Measurements from ENCODE around the gene ATP10B. TPM values are rescaled to one million over a fixed set of nuclear protein-coding genes. Genes with fewer than 3 reads are reported as not detected.

Gene ATP10B
- total RNA-seq, 1 experiment from 2014 or later = 0.11 TPM

GRCh38 chr5:160699301-160699700 is 152.7 kb downstream of the ATP10B start:
- Mint-ChIP-seq H3K4me3 (no peak overlapping the region), H3K27ac (no peak overlapping the region), H3K9me3 (peaks cover 6% of the 10 kb centered on the region; the same call in 1 of the 2 replicates), H3K27me3 (ENCODE audit: low read depth) (no peaks in the 10 kb centered on the region), H3K4me1 (no peaks in the 10 kb centered on the region), H3K36me3 (no peaks in the 10 kb centered on the region)
- ChIA-PET POLR2A (no interaction called here), CTCF (no interaction called here)
- ATAC-seq (no peak), DNase-seq (ENCODE audit: low spot score) (no peak)
- TF ChIP-seq RELA (CRISPR knock-in tag; IDR thresholded peaks at IDR 0.05; ENCODE audit: borderline replicate concordance) (no peak), TEAD1 (CRISPR knock-in tag; IDR thresholded peaks at IDR 0.05) (no peak), E2F5 (CRISPR knock-in tag; IDR thresholded peaks at IDR 0.05) (no peak), MXD4 (CRISPR knock-in tag; IDR thresholded peaks at IDR 0.05; ENCODE audit: borderline replicate concordance) (no peak), GRHL2 (CRISPR knock-in tag; IDR thresholded peaks at IDR 0.05; ENCODE audit: insufficient replicate concordance, severe bottlenecking) (no peak), HMGXB4 (CRISPR knock-in tag; IDR thresholded peaks at IDR 0.05) (no peak), ATF1 (CRISPR knock-in tag; IDR thresholded peaks at IDR 0.05) (no peak), ELF4 (CRISPR knock-in tag; IDR thresholded peaks at IDR 0.05; ENCODE audit: low read depth) (no peak), PREB (CRISPR knock-in tag; IDR thresholded peaks at IDR 0.05; ENCODE audit: borderline replicate concordance) (no peak)

GRCh38 chr5:160697281-160697680 is 154.7 kb downstream of the ATP10B start:
- no peaks in the 10 kb centered on the region for H3K36me3 Mint-ChIP-seq
- H3K4me1 Mint-ChIP-seq = peaks cover 3% of the 10 kb centered on the region
- H3K4me3 Mint-ChIP-seq = no peak overlapping the region
- H3K9me3 Mint-ChIP-seq = no peaks in the 10 kb centered on the region
- ChIA-PET POLR2A (no interaction called here), CTCF (no interaction called here)
- no peak for ATAC-seq
- no peaks in the 10 kb centered on the region for H3K27me3 Mint-ChIP-seq (ENCODE audit: low read depth)
- no peak overlapping the region for H3K27ac Mint-ChIP-seq
- DNase-seq (ENCODE audit: low spot score) = no peak
- TF ChIP-seq CREM (CRISPR knock-in tag; IDR thresholded peaks at IDR 0.05) (no peak), PRDM15 (CRISPR knock-in tag; IDR thresholded peaks at IDR 0.05) (no peak), IRF1 (CRISPR knock-in tag; IDR thresholded peaks at IDR 0.05) (no peak), ZBTB21 (CRISPR knock-in tag; IDR thresholded peaks at IDR 0.05; ENCODE audit: borderline replicate concordance) (no peak), KAT7 (CRISPR knock-in tag; IDR thresholded peaks at IDR 0.05; ENCODE audit: borderline replicate concordance) (no peak), FOXP1 (CRISPR knock-in tag; IDR thresholded peaks at IDR 0.05; ENCODE audit: borderline replicate concordance) (no peak), ZNF138 (CRISPR knock-in tag; conservative IDR thresholded peaks at IDR 0.05) (no peak), ZNF512 (CRISPR knock-in tag; IDR thresholded peaks at IDR 0.05; ENCODE audit: borderline replicate concordance) (no peak), TEAD1 (CRISPR knock-in tag; IDR thresholded peaks at IDR 0.05) (no peak), EMX1 (CRISPR knock-in tag; IDR thresholded peaks at IDR 0.05) (no peak), AFF4 (CRISPR knock-in tag; IDR thresholded peaks at IDR 0.05; ENCODE audit: borderline replicate concordance) (no peak), FOXJ3 (CRISPR knock-in tag; IDR thresholded peaks at IDR 0.05; ENCODE audit: borderline replicate concordance) (no peak), FOXK1 (CRISPR knock-in tag; IDR thresholded peaks at IDR 0.05) (no peak), ZNF396 (CRISPR knock-in tag; IDR thresholded peaks at IDR 0.05; ENCODE audit: borderline replicate concordance) (no peak)

Measured in WTC11 (cell line).